Loucy (cell line): ENCODE measurements around the gene PHPT1.

Experiments
- H2AFZ ChIP-seq: fragments of 200-600 bp; sonication (generic); 2 replicates; pipeline ENCODE4 v1.6.0; 2016; ENCODE audit warnings: antibody characterized with exemption, mild to moderate bottlenecking, low read length, moderate library complexity
- H3F3A ChIP-seq: fragments of 200-600 bp; 2 replicates; pipeline ENCODE4 v1.6.0; 2016; ENCODE audit warnings: antibody characterized with exemption, low read depth, mild to moderate bottlenecking
- H3K27me3 ChIP-seq: fragments of 200-600 bp; sonication (generic); 2 replicates; pipeline ENCODE4 v1.6.1; 2014; ENCODE audit warnings: low read length, mild to moderate bottlenecking; ENCODE audit not compliant: insufficient read depth, poor library complexity, severe bottlenecking
- H3K36me3 ChIP-seq: fragments of 200-600 bp; sonication (generic); 2 replicates; pipeline ENCODE4 v1.6.1; 2016; ENCODE audit warnings: low read length; ENCODE audit not compliant: insufficient read depth
- H3K4me1 ChIP-seq: fragments of 200-600 bp; sonication (generic); 2 replicates; pipeline ENCODE4 v1.5.1; 2014; ENCODE audit warnings: low read length, mild to moderate bottlenecking; ENCODE audit not compliant: insufficient read depth, poor library complexity, severe bottlenecking
- H3K4me2 ChIP-seq: fragments of 200-600 bp; sonication (generic); 2 replicates; pipeline ENCODE4 v1.6.0; 2014; ENCODE audit warnings: antibody characterized with exemption, low read length, low read depth, mild to moderate bottlenecking; ENCODE audit not compliant: poor library complexity, severe bottlenecking
- H3K4me3 ChIP-seq: fragments of 200-600 bp; sonication (generic); 2 replicates; pipeline ENCODE4 v1.5.1; 2014; ENCODE audit warnings: low read length, mild to moderate bottlenecking, mixed read lengths; ENCODE audit not compliant: poor library complexity, severe bottlenecking
- H3K79me2 ChIP-seq: fragments of 200-600 bp; sonication (generic); 2 replicates; pipeline ENCODE4 v1.6.1; 2014; ENCODE audit warnings: low read length; ENCODE audit not compliant: insufficient read depth
- H3K9ac ChIP-seq: fragments of 200-600 bp; sonication (generic); 2 replicates; pipeline ENCODE4 v1.6.0; 2014; ENCODE audit warnings: mild to moderate bottlenecking, low read depth, low read length, moderate library complexity; ENCODE audit not compliant: poor library complexity, severe bottlenecking
- H3K9me2 ChIP-seq: fragments of 200-600 bp; sonication (generic); replicated peaks from 2 replicates; pipeline ENCODE4 v1.6.1; 2016; ENCODE audit warnings: low read depth, low read length, mixed read lengths
- H3K9me3 ChIP-seq: fragments of 200-600 bp; sonication (generic); 2 replicates; pipeline ENCODE4 v1.6.1; 2014; ENCODE audit warnings: mild to moderate bottlenecking, antibody characterized with exemption, low read length, low read depth; ENCODE audit not compliant: insufficient read depth
- H4K20me1 ChIP-seq: fragments of 200-600 bp; sonication (generic); 2 replicates; pipeline ENCODE4 v1.6.0; 2014; ENCODE audit warnings: antibody characterized with exemption, low read length, mild to moderate bottlenecking; ENCODE audit not compliant: insufficient read depth, poor library complexity, severe bottlenecking
- CTCF ChIP-seq: fragments of 200-600 bp; sonication (generic); conservative IDR thresholded peaks from 2 replicates; pipeline ENCODE4 v1.5.1; 2014; ENCODE audit warnings: mild to moderate bottlenecking, antibody characterized with exemption, low read length
- EZH2phosphoT487 ChIP-seq: fragments of 200-600 bp; IDR thresholded peaks from 2 replicates; pipeline ENCODE4 v1.6.1; 2018; ENCODE audit warnings: antibody characterized with exemption, mild to moderate bottlenecking, moderate library complexity, borderline replicate concordance

The PHPT1 gene

GRCh38 chr9:136846376-136847087 is 2.7 kb upstream of the PHPT1 start:
- no peak overlapping the region for H3K4me3 ChIP-seq
- H3K9me3 ChIP-seq, result no peaks in the 10 kb centered on the region
- H3K36me3 ChIP-seq, result peaks cover 8% of the 10 kb centered on the region; the same call in 1 of the 2 replicates
- no peaks in the 10 kb centered on the region for H3K9me2 ChIP-seq
- peaks cover 15% of the 10 kb centered on the region; the same call in 1 of the 2 replicates for H3K79me2 ChIP-seq
- peaks cover 23% of the 10 kb centered on the region for H4K20me1 ChIP-seq
- no peak overlapping the region for H3K4me2 ChIP-seq
- H3K9ac ChIP-seq, result no peak overlapping the region
- H2AFZ ChIP-seq, result no peak overlapping the region
- no peaks in the 10 kb centered on the region for H3K27me3 ChIP-seq
- TF ChIP-seq CTCF, result no peak
- no peak for TF ChIP-seq EZH2phosphoT487
- peaks cover 13% of the 10 kb centered on the region for H3K4me1 ChIP-seq
- no peaks in the 10 kb centered on the region for H3F3A ChIP-seq

GRCh38 chr9:136847088-136847825 is 2.0 kb upstream of the PHPT1 start:
- Histone ChIP-seq H3K9me3 (no peaks in the 10 kb centered on the region), H3K79me2 (peaks cover 15% of the 10 kb centered on the region; the same call in 1 of the 2 replicates), H3K4me3 (peak overlapping the region; percentile 91), H3K36me3 (peaks cover 13% of the 10 kb centered on the region; the same call in 1 of the 2 replicates), H3K9ac (peak overlapping the region; percentile 90), H3K4me1 (peaks cover 9% of the 10 kb centered on the region), H3K27me3 (no peaks in the 10 kb centered on the region), H3F3A (no peaks in the 10 kb centered on the region), H3K9me2 (no peaks in the 10 kb centered on the region), H4K20me1 (peaks cover 19% of the 10 kb centered on the region), H2AFZ (peak overlapping the region; percentile 77), H3K4me2 (peak overlapping the region; percentile 89)
- no peak for TF ChIP-seq CTCF
- no peak for TF ChIP-seq EZH2phosphoT487

- TF ChIP-seq CTCF (no peak), EZH2phosphoT487 (no peak)
- Histone ChIP-seq H3K79me2 (peaks cover 15% of the 10 kb centered on the region; the same call in 1 of the 2 replicates), H3K4me1 (peaks cover 7% of the 10 kb centered on the region), H3K36me3 (peaks cover 13% of the 10 kb centered on the region; the same call in 1 of the 2 replicates), H3K4me2 (peak overlapping the region; percentile 89), H4K20me1 (peaks cover 19% of the 10 kb centered on the region), H3F3A (no peaks in the 10 kb centered on the region), H3K4me3 (peak overlapping the region; percentile 91), H2AFZ (peak overlapping the region; percentile 77), H3K9me2 (no peaks in the 10 kb centered on the region), H3K9me3 (no peaks in the 10 kb centered on the region), H3K9ac (peak overlapping the region; percentile 90), H3K27me3 (no peaks in the 10 kb centered on the region)
These were observed 1.3 kb upstream of the PHPT1 start for GRCh38 chr9:136847826-136848392.
